ENCODE data around the gene BOLA1. TPM values are rescaled to one million over a fixed set of nuclear protein-coding genes. Genes with fewer than 3 reads are reported as not detected.

BOLA1 gene
- total and polyA plus RNA-seq, 2 donors (not counting 3 experiments of a cell fraction or from before 2014, with no cell fraction given), result 10.8 to 12.2 TPM

DNA sequence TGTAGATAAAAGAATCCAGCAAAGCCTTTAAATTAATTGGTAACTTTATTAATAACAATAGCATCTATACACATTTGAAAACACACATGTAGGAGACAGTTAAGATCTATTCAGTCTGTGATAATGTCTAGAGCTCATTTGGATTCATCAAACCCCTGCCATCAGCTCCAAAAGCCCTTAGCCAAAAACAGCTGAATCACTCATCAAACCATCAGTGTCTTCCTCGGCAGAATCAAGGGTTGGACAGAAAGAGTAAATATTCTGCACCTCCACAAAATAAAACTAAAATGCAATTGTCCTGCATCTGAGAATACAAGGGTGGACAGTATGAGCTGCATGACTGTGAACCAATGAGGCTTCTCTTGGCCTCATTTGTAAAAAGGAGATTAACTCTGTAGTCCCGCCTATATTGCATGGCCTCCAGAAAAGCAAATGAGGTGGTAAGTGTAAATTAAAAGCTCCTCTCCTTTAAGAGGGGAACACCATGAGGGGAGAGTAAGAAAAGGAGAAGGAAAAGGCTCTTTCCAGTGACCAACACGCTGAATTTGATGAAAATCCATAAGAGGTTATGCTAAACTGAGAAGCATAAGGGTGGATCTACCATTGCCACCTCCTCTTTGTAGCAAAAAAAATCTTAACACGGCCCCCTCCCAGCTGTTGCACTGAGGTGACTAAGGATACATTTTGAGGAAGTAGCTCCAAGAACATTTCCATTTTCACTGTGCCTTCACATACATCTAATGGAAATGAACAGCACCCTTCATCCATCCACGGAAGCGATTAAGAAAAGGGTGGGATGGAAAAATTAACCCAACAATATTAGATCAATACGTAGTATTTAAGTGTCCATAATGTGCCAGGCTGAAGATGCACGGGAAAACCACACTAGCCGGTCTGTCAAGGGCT, 14.7 kb upstream of the BOLA1 start:
- dilution Hi-C loops (cut with MboI; ENCODE audit: extremely low pct_ligation_motif_present, low sequenced_read_pairs), result loop anchor here (25.0 kb wide), 1 partner anchor 153 kb away; no protein-coding TSS in a partner anchor
- ChIA-PET POLR2A (interaction anchor here (0.6 kb wide), 1 partner anchor 185 kb away, joined by 3 read pairs; no protein-coding TSS in a partner anchor), CTCF (interaction anchor here (0.6 kb wide), 1 partner anchor 208 kb away, joined by 3 read pairs; no protein-coding TSS in a partner anchor)
- H3K9me3 ChIP-seq (replicated peaks; ENCODE audit: control insufficient read depth, insufficient read depth, low read length), result no peaks in the 10 kb centered on the region
- no peaks in the 10 kb centered on the region for H3K9me1 ChIP-seq (replicated peaks; ENCODE audit: control insufficient read depth, extremely low read depth, insufficient read depth, low read length)
- peak overlapping the region; percentile 26 for H2AFZ ChIP-seq (ENCODE audit: low read depth, low read length)
- H3K4me1 ChIP-seq (ENCODE audit: control insufficient read depth, extremely low read depth, insufficient read depth, low read length), result peaks cover 16% of the 10 kb centered on the region
- TF ChIP-seq POLR2AphosphoS5 (IDR thresholded peaks at IDR 0.05; ENCODE audit: insufficient read depth, low read depth, low read length) (no peak), EZH2 (IDR thresholded peaks at IDR 0.05; ENCODE audit: borderline replicate concordance, low read depth, low read length, severe bottlenecking) (no peak), POLR2A (IDR thresholded peaks at IDR 0.05; ENCODE audit: low read depth, low read length) (no peak), JUN (IDR thresholded peaks at IDR 0.05; ENCODE audit: borderline replicate concordance, insufficient read depth, insufficient read length, low read depth) (no peak), FOS (IDR thresholded peaks at IDR 0.05; ENCODE audit: borderline replicate concordance, insufficient read depth, low read length) (no peak), GATA2 (IDR thresholded peaks at IDR 0.05; ENCODE audit: insufficient read depth, insufficient read length, low read depth, low read length) (no peak), MYC (IDR thresholded peaks at IDR 0.05; ENCODE audit: low read depth, low read length) (no peak)
- TF ChIP-seq, protein P1, sequence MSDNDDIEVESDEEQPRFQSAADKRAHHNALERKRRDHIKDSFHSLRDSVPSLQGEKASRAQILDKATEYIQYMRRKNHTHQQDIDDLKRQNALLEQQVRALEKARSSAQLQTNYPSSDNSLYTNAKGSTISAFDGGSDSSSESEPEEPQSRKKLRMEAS (IDR thresholded peaks at IDR 0.05; ENCODE audit: insufficient read depth, insufficient read length), result no peak
- TF ChIP-seq, protein P2, sequence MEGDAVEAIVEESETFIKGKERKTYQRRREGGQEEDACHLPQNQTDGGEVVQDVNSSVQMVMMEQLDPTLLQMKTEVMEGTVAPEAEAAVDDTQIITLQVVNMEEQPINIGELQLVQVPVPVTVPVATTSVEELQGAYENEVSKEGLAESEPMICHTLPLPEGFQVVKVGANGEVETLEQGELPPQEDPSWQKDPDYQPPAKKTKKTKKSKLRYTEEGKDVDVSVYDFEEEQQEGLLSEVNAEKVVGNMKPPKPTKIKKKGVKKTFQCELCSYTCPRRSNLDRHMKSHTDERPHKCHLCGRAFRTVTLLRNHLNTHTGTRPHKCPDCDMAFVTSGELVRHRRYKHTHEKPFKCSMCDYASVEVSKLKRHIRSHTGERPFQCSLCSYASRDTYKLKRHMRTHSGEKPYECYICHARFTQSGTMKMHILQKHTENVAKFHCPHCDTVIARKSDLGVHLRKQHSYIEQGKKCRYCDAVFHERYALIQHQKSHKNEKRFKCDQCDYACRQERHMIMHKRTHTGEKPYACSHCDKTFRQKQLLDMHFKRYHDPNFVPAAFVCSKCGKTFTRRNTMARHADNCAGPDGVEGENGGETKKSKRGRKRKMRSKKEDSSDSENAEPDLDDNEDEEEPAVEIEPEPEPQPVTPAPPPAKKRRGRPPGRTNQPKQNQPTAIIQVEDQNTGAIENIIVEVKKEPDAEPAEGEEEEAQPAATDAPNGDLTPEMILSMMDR (IDR thresholded peaks at IDR 0.05; ENCODE audit: extremely low read depth in 1 of 2, insufficient read depth in 1 of 2, low read depth in 1 of 2, low read length in 2 of 2), result no peak
- no peaks in the 10 kb centered on the region for H3K79me2 ChIP-seq (ENCODE audit: control insufficient read depth, insufficient read depth, low read length)
- peak overlapping the region; percentile 91 for H3K4me2 ChIP-seq (ENCODE audit: insufficient read depth, low read length)
- no peak for DNase-seq (ENCODE audit: low read depth, low spot score)
- peak overlapping the region; percentile 99 for H3K9ac ChIP-seq (replicated peaks; ENCODE audit: extremely low read depth, insufficient read depth, low read length)
- H3K27ac ChIP-seq (ENCODE audit: insufficient read depth, low read depth, low read length), result peak overlapping the region; percentile 90
- no peaks in the 10 kb centered on the region for H4K20me1 ChIP-seq (replicated peaks; ENCODE audit: control insufficient read depth, extremely low read depth, insufficient read depth, low read length)
- no TSS peak for BruUV-seq (replicated peaks)
- intact Hi-C loops (cut with micrococcal nuclease), result no loop called here
- peak overlapping the region in 2 of 3 experiments; percentile 42 to 81 for H3K4me3 ChIP-seq (replicated peaks in 1 of 3; ENCODE audit: insufficient read depth in 1 of 3, low read depth in 1 of 3, low read length in 3 of 3)
- FAIRE-seq, result no peak
- H3K27me3 ChIP-seq (ENCODE audit: control insufficient read depth in 2 of 2, insufficient read depth in 2 of 2, low read length in 2 of 2), result no peaks in the 10 kb centered on the region
- no peaks in the 10 kb centered on the region for H3K36me3 ChIP-seq (ENCODE audit: control insufficient read depth in 2 of 2, extremely low read depth in 1 of 2, insufficient read depth in 2 of 2, low read length in 2 of 2)

Data from endothelial cell of umbilical vein (primary cell).